HEK293 (cell line): ENCODE results near the gene SKOR1.
A peak's percentile ranks its signal among the peaks of the same experiment; 100 is the strongest.

Source experiments
- CTCF ChIA-PET: fragments of 350-600 bp; formaldehyde crosslinking; extraction: SDS; loops from one replicate; lab custom pipeline; 2021; ENCODE audit warnings: antibody characterized with exemption; lab: Yijun Ruan, JAX
- POLR2A ChIA-PET: fragments of 300-600 bp; formaldehyde crosslinking; extraction: SDS; loops from one replicate; lab custom pipeline; 2020; ENCODE audit warnings: antibody characterized with exemption, inconsistent platforms; lab: Yijun Ruan, JAX
- H3K27ac ChIP-seq: fragments of 200-500 bp; sonication (Bioruptor generic); 2 replicates; pipeline ENCODE4 v1.5.1; 2014; ENCODE audit warnings: low read depth, low read length, control low read depth, inconsistent platforms; ENCODE audit errors: extremely low read depth
- H3K36me3 ChIP-seq, 2 experiments: fragments of 200-500 bp in 1 of 2; sonication (Bioruptor generic) in 1 of 2; 1 replicate in 1 of 2; 2 replicates in 1 of 2; pipeline ENCODE4 v1.5.1; 2014 to 2017; ENCODE audit warnings: inconsistent platforms in 2 of 2, low read length in 2 of 2; ENCODE audit not compliant: control insufficient read depth in 2 of 2, insufficient read depth in 1 of 2
- H3K4me1 ChIP-seq: fragments of 200-500 bp; sonication (Bioruptor generic); 2 replicates; pipeline ENCODE4 v1.5.1; 2014; ENCODE audit warnings: mild to moderate bottlenecking, low read length, inconsistent platforms; ENCODE audit not compliant: control insufficient read depth, insufficient read depth
- H3K4me3 ChIP-seq: 2 replicates; pipeline ENCODE4 v1.5.1; 2011; ENCODE audit warnings: low read depth, mild to moderate bottlenecking, control low read depth, low read length, moderate library complexity
- H3K9me3 ChIP-seq: fragments of 200-500 bp; sonication (Bioruptor generic); 2 replicates; pipeline ENCODE4 v1.5.1; 2014; ENCODE audit warnings: low read depth, low read length, inconsistent platforms; ENCODE audit not compliant: control insufficient read depth, insufficient read depth
- BCL6B ChIP-seq: fragments of 450-650 bp; formaldehyde crosslinking; IDR thresholded peaks from 2 replicates; pipeline ENCODE4 v1.5.1; 2017; ENCODE audit warnings: missing biosample characterization, missing genetic modification characterization
- MZF1 ChIP-seq: fragments of 450-650 bp; formaldehyde crosslinking; IDR thresholded peaks from 2 replicates; pipeline ENCODE4 v1.5.1; 2017; ENCODE audit warnings: missing biosample characterization, missing genetic modification characterization, borderline replicate concordance
- OSR2 ChIP-seq: fragments of 450-650 bp; formaldehyde crosslinking; IDR thresholded peaks from 2 replicates; pipeline ENCODE4 v1.5.1; 2016; ENCODE audit warnings: missing biosample characterization, missing genetic modification characterization
- PATZ1 ChIP-seq: fragments of 450-650 bp; formaldehyde crosslinking; IDR thresholded peaks from 2 replicates; pipeline ENCODE4 v1.5.1; 2016; ENCODE audit warnings: missing biosample characterization, missing genetic modification characterization
- SP2 ChIP-seq: fragments of 450-650 bp; formaldehyde crosslinking; IDR thresholded peaks from 2 replicates; pipeline ENCODE4 v1.5.1; 2016; ENCODE audit warnings: missing biosample characterization, missing genetic modification characterization
- ZBTB49 ChIP-seq: fragments of 450-650 bp; formaldehyde crosslinking; IDR thresholded peaks from 2 replicates; pipeline ENCODE4 v1.5.1; 2016; ENCODE audit warnings: missing biosample characterization, missing genetic modification characterization, low read depth
- ZFHX2 ChIP-seq: fragments of 450-650 bp; formaldehyde crosslinking; conservative IDR thresholded peaks from 2 replicates; pipeline ENCODE4 v1.5.1; 2016; ENCODE audit warnings: missing biosample characterization, missing genetic modification characterization
- ZFP3 ChIP-seq: fragments of 450-650 bp; formaldehyde crosslinking; IDR thresholded peaks from 2 replicates; pipeline ENCODE4 v1.5.1; 2016; ENCODE audit warnings: low read depth, missing biosample characterization, missing genetic modification characterization
- ZFP41 ChIP-seq: fragments of 450-650 bp; formaldehyde crosslinking; IDR thresholded peaks from 2 replicates; pipeline ENCODE4 v1.5.1; 2016; ENCODE audit warnings: missing biosample characterization, missing genetic modification characterization, borderline replicate concordance
- ZNF146 ChIP-seq: fragments of 450-650 bp; formaldehyde crosslinking; IDR thresholded peaks from 2 replicates; pipeline ENCODE4 v1.5.1; 2016; ENCODE audit warnings: missing biosample characterization, missing genetic modification characterization
- ZNF184 ChIP-seq: fragments of 450-650 bp; IDR thresholded peaks from 2 replicates; pipeline ENCODE4 v1.5.1; 2018; ENCODE audit warnings: missing biosample characterization, mild to moderate bottlenecking, missing genetic modification characterization
- ZNF202 ChIP-seq: fragments of 450-650 bp; formaldehyde crosslinking; IDR thresholded peaks from 2 replicates; pipeline ENCODE4 v1.5.1; 2016; ENCODE audit warnings: missing biosample characterization, missing genetic modification characterization, borderline replicate concordance
- ZNF274 ChIP-seq, 2 experiments: fragments of 200-500 bp in 1 of 2; fragments of 450-650 bp in 1 of 2; sonication (Bioruptor generic) in 1 of 2; formaldehyde crosslinking in 1 of 2; IDR thresholded peaks; 2 replicates each; pipeline versions ENCODE4 v1.5.1 to v1.6.1; 2014 to 2016; ENCODE audit warnings: borderline replicate concordance in 1 of 2, inconsistent platforms in 1 of 2, low read length in 1 of 2, missing biosample characterization in 1 of 2, missing genetic modification characterization in 1 of 2
- ZNF449 ChIP-seq: fragments of 450-650 bp; formaldehyde crosslinking; IDR thresholded peaks from 2 replicates; pipeline ENCODE4 v1.5.1; 2017; ENCODE audit warnings: missing biosample characterization, mild to moderate bottlenecking, missing genetic modification characterization, moderate library complexity
- ZNF513 ChIP-seq: fragments of 450-650 bp; IDR thresholded peaks from 2 replicates; pipeline ENCODE4 v1.5.1; 2018; ENCODE audit warnings: missing biosample characterization, missing genetic modification characterization
- ZNF544 ChIP-seq: fragments of 450-650 bp; formaldehyde crosslinking; IDR thresholded peaks from 2 replicates; pipeline ENCODE4 v1.5.0; 2017; ENCODE audit warnings: missing biosample characterization, missing genetic modification characterization
- ZNF561 ChIP-seq: fragments of 450-650 bp; IDR thresholded peaks from 2 replicates; pipeline ENCODE4 v1.5.1; 2018; ENCODE audit warnings: missing biosample characterization, missing genetic modification characterization, borderline replicate concordance
- ZNF610 ChIP-seq: fragments of 450-650 bp; formaldehyde crosslinking; IDR thresholded peaks from 2 replicates; pipeline ENCODE4 v1.5.1; 2016; ENCODE audit warnings: missing biosample characterization, missing genetic modification characterization, borderline replicate concordance
- ZNF629 ChIP-seq: fragments of 450-650 bp; formaldehyde crosslinking; IDR thresholded peaks from 2 replicates; pipeline ENCODE4 v1.5.1; 2017; ENCODE audit warnings: missing biosample characterization, missing genetic modification characterization
- ZNF645 ChIP-seq: fragments of 450-650 bp; formaldehyde crosslinking; IDR thresholded peaks from 2 replicates; pipeline ENCODE4; 2016; ENCODE audit warnings: missing biosample characterization, missing genetic modification characterization
- ZSCAN30 ChIP-seq: fragments of 450-650 bp; IDR thresholded peaks from 2 replicates; pipeline ENCODE4 v1.5.1; 2018; ENCODE audit warnings: missing biosample characterization, mild to moderate bottlenecking, missing genetic modification characterization, moderate library complexity

Gene SKOR1

GRCh38 chr15:67828969-67829646, 3.8 kb downstream of the SKOR1 start:
- Histone ChIP-seq H3K9me3 (no peaks in the 10 kb centered on the region), H3K36me3 (no peaks in the 10 kb centered on the region), H3K4me3 (no peak overlapping the region), H3K4me1 (peaks cover 4% of the 10 kb centered on the region), H3K27ac (no peak overlapping the region)
- ChIA-PET POLR2A (no interaction called here), CTCF (no interaction called here)
- TF ChIP-seq ZNF184 (tag by site-specific recombination) (no peak), ZNF202 (tag by site-specific recombination) (0 out of 2 replicates have a peak, but pooled peaks have one; percentile 44)
- TF ChIP-seq, all 188 proteins: peak for 1

GRCh38 chr15:67829647-67830504, 4.6 kb downstream of the SKOR1 start:
- peaks cover 1% of the 10 kb centered on the region for H3K4me1 ChIP-seq
- H3K27ac ChIP-seq, result no peak overlapping the region
- CTCF ChIA-PET, result interaction anchor here (1.2 kb wide), 1 partner anchor 373 kb away, joined by 3 read pairs; no protein-coding TSS in a partner anchor
- no peaks in the 10 kb centered on the region for H3K9me3 ChIP-seq
- POLR2A ChIA-PET, result no interaction called here
- no peak overlapping the region for H3K4me3 ChIP-seq
- TF ChIP-seq ZFHX2 (tag by site-specific recombination) (no peak), ZNF645 (tag by site-specific recombination) (no peak), SP2 (tag by site-specific recombination) (no peak), ZFP41 (tag by site-specific recombination) (no peak), OSR2 (tag by site-specific recombination) (no peak), ZNF561 (tag by site-specific recombination) (no peak), ZNF274 (IDR thresholded peaks at IDR 0.05; ENCODE audit: low read length) (no peak), ZNF274 (tag by site-specific recombination; IDR thresholded peaks at IDR 0.05; ENCODE audit: borderline replicate concordance) (no peak), ZSCAN30 (no peak), ZNF629 (tag by site-specific recombination) (no peak), ZNF513 (tag by site-specific recombination) (no peak), ZNF146 (tag by site-specific recombination) (no peak), BCL6B (tag by site-specific recombination) (no peak), PATZ1 (tag by site-specific recombination) (no peak), ZNF610 (tag by site-specific recombination) (no peak), ZNF449 (tag by site-specific recombination) (no peak), ZNF544 (tag by site-specific recombination) (no peak), ZFP3 (no peak), MZF1 (tag by site-specific recombination) (no peak), ZBTB49 (tag by site-specific recombination) (no peak)
- H3K36me3 ChIP-seq, result no peaks in the 10 kb centered on the region
